ENCODE results near the gene SLC66A2.
"Not testable (repeated sequence)": the region's sequence is repeated elsewhere in the genome, so short reads cannot be mapped to it uniquely, and the experiment has no call there.

Gene SLC66A2

DNA sequence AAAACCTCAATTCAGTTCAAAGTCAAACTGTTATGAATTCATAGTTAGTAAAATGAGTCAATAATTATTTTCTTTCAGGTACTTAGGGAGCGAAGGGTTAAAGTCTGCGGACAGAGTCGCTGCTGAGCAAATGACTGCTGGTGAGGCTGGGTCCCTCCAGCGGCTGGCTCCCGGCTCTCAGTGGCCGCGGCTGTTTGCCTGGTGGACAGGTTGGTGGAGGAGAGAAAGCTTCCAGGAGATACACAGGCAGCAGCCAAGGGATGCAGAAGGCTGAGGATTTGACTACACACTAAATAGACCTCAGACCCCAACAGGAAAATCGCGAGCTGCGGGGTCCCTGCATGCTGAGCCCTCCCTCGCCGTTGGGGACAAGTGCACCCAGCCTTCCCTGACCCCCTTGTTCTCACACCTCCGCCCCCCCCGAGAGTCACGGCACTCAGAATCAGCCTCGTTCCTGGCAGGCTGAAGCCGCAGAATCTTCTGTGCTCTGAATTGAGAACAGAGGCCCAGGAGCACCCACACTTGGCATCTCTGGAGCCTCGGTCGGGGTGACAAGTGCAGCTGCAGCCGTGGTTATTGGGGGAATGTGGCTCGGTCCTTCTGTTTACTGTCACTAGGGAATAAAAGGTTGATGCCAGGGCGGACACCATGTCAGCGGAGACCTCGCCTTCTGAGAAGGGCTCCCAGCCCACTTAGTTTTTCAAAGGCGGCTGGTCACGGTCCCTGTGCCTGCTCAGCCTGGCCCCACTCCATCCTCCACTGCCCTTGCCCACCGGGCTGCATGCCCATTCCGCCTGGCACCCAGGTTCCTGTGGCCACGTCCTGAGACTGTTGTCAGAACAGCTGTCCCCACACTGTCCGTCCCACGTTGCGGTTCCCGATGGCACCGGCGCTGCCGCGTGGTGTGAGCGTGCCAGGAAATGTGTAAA is 74.0 kb downstream of the SLC66A2 start:
- DNase-seq: no peak

DNA sequence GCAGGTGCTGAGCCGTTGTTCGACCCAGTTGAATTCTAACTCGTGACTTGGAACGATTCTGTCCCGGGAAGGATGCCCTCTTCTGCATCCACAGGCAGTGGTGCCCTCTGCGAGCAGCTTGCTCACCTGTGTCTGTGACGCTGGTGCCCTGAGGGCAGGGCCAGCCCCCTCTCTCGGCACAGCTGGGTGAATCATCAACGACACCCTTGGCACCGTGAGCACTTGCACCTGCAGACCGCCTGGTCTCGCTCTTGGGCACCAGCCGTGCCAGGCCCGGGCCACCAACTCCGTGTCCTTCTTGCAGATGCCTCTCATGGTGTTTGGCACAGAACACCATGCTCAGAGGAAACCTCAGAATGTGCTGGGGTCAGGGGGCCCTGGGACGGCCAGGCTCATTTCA is 75.0 kb downstream of the SLC66A2 start:
- no peak for DNase-seq

DNA sequence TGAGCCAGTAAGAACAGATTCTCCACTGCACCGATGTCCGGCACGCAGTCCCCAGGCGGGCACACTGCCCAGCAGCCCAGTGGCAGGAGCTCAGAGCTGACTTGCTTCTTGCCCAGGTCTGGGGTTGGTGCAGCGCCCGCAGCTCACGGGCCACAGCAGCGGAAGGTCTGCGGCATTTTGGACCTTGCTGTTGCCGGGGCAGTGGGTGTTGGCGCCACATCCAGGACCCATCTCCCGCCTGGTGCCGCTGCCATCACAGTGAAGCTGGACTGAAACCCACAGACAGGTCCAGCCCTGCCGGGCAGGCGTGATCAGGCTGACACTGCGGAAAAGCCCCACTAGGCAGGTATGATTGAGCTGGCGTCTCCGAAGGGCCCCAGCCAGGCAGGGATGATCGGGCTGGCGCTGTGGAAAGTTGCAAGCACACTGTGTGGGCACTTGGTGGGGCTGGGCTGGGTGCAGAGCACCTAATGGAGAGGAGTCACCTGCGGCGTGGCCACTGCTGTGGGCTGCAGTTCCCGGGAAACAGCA is 75.5 kb downstream of the SLC66A2 start:
- DNase-seq: no peak

- no peak for DNase-seq
Observed at GRCh38 chr18:79875531-79875919, 75.9 kb downstream of the SLC66A2 start.

- no peak for DNase-seq
Observed at GRCh38 chr18:79874553-79875530, 76.6 kb downstream of the SLC66A2 start.

DNA sequence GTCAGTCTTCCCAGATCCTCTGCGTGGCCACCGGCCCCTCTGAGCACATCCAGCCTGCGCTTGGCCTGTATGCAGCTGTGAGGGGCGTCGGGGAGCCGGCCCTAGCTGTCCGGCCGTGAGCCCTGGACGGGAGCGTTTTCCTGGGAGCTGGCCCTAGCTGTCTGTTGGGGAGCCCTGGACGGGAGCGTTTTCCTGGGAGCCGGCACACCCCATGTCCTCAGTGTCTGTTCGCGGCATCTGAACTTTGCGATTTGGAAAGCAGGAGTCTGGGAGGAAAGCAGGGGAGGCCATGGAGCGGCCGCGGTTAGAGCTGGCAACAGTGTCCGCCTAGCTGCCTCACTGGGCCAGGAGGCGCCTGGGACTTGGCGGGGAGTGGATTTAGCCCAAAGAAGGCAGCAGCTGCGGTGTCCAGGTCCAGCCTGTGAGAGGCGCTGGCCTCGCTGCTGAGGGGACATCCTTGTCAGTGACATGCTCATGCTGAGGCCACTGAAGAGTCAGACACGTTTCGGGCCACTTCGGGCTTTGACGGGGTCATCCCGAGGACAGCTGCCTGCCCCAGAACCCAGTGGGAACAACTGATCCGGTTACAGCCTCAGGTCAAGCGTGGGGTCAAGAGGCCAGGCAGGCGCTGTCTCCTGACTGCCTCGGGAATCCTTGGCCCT is 77.9 kb downstream of the SLC66A2 start:
- DNase-seq: no peak

DNA sequence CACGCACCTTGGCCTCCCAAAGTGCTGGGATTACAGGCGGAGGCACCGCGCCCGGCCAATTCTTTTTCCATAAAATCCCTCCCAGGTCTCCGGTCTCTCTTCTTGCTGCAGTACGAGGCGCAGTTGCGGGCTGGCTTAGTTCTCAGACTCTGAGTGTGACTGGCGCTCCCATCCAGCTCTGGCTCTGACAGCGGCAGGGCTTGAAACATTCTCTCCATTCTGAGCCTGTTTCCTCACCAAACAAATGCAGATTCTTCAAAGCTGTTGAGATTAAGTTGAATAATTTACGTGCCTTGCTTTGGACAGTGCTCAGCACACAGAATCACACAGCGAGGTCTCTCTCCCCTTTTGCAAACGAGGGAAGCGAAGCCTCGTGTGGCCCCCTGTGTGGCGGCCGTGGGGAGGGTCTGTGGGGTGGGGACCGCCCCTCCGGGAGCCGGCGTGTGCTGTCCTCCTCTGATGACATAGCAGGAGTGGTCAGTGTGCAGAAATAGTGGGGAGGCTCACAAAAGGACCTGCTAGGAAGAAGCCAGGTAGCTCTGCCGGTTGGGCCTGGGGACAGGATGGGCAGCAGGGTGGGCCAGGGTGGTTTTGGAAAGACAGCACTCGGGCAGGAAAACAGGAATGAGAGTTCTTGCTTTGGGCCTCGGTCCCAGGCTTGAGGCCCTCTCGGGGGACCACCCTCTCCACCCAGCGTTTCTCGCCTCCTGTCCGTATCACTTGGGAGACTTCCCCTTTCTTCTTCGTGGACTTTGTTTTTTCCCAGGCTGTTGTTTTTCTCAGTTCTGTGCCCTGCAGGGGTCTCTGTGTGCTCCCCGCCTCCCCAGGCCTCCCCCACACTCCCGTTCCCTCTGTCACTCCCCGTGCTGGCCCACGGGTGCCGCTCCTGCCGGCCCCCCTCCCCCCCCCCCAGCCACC is 78.7 kb downstream of the SLC66A2 start:
- DNase-seq: no peak

- DNase-seq: no peak
Observed at GRCh38 chr18:79871481-79872091, 79.9 kb downstream of the SLC66A2 start.

DNA sequence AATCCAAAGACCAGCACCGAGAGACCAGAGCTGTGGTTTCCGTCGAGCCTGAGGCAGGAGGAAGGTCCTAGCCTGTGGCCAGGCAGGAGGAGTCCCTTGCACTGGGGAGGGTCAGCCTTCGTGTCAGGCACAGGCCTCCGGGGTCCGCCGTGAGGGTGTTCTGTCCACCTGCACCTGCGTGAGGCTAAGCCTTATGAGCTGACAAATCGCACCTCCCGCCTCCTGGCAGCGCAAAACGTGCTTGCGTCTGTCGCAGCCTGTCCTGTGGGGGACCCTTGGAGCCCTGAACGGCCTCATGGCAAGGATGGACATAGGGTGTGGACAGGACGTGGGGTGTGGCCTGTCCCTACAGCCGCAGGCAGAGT is 80.4 kb downstream of the SLC66A2 start:
- no peak for DNase-seq

- DNase-seq: no peak
Observed at GRCh38 chr18:79870301-79871025, 81.0 kb downstream of the SLC66A2 start.

DNA sequence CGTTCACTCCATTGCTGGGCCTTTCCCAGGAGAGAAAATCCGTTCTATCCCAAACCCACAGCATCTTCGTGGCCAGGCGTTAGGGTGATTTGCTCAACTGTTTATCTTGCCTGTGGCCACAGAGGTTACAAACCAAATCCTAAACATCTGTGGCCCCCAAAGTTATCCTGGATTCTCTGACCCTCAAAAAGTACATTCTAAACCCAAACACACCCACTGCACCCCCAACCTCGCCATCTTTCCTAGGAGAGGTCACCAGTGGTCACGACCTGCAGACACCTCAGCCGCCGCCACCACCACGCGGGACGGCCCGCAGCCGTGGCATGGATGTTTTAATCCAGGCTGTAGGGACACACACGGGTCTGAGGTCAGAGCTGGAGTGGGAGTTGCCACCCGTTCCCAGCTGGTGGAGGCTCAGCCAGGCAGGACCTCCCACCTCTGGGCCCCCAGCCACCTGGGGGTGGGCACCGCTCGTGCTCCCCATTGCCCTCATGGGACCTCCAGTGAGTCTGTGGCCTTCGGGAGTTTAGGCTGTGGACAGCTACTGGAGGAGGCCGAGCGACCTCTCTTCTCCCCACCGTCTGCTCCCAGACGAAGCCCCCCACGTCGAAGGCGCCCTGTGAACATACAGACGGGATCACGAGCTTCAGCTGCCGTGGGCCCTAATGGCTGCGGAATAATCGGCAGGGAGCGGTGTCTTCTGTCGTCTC is 81.7 kb downstream of the SLC66A2 start:
- DNase-seq: no peak

GRCh38 chr18:79868811-79869541 is 82.5 kb downstream of the SLC66A2 start:
- no peak for DNase-seq

DNA sequence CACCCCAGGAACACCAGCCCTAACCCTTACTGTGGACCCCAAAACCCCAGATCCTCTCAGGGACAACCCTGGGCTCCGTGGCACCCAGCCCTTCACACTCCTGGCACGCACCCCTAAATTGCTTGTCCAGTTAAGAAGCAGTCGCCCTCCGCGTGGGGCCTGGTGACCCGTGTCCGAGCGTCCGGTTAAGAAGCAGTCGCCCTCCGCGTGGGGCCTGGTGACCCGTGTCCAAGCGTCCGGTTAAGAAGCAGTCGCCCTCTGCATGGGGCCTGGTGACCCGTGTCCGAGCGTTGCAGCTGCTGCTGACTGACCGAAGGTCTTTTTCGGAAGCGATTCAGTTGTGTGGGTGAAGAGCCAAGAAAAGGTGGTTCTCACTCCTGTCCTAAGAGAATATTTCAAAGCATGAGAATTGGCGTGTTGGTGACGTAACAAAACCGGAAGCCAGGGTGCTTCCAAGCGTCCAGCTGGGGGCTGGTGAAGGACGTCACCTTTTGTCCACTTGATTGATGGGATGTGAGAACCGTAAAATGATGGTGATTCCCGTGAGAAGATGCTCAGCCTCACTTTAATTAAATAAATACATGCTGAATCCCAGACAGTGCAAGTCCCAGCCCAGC is 83.2 kb downstream of the SLC66A2 start:
- DNase-seq: no peak

DNA sequence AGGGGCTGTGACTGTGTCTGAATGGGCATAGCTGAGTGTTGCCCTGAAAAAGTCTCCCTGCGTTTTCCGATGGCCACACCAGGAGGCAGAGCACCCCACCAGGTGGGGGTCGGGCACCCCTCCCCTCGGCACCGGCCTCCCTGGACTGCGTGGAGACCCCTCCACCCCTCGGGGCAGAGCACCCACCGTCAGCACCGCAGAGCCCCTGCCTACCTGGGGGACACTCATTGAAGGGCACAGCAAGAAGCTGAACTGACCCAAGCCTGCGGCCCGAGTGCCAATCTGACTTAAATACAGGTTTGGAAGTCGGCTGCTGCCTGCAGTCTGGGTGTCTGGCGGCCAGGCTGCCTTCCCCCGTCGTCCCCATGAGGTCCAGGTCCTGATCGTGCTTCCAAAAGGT is 83.8 kb downstream of the SLC66A2 start:
- DNase-seq: no peak

- no peak for DNase-seq
Observed at GRCh38 chr18:79866889-79867574, 84.4 kb downstream of the SLC66A2 start.

- DNase-seq: not testable (repeated sequence)
Observed at GRCh38 chr18:79865951-79866350, 85.5 kb downstream of the SLC66A2 start.

DNA sequence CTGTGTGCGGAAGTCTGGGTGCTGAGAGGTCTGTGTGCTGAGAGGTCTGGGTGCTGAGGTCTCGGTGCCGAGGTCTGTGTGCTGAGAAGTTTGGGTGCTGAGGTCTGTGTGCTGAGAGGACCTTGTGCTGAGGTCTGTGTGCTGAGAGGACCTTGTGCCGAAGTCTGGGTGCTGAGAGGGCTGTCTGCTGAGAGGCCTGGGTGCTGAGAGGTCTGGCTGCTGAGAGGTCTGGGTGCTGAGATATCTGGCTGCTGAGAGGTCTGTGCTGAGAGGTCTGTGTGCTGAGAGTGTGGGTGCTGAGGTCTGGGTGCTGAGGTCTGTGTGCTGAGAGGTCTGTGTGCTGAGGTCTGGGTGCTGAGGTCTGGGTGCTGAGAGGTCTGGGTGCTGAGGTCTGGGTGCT is 86.5 kb downstream of the SLC66A2 start:
- DNase-seq: not testable (repeated sequence)
